K562 (cell line): ENCODE data around the gene PXN. TPM values are rescaled to one million over a fixed set of nuclear protein-coding genes. Genes with fewer than 3 reads are reported as not detected.

ENCODE experiments used
- ARID1B ChIP-seq: fragments of 450-650 bp; IDR thresholded peaks from 2 replicates; pipeline ENCODE4 v1.6.1; 2016; ENCODE audit warnings: antibody characterized with exemption, mild to moderate bottlenecking, inconsistent platforms
- BRF1 ChIP-seq: IDR thresholded peaks from 3 replicates; pipeline ENCODE4 v1.6.1; 2011; ENCODE audit warnings: borderline replicate concordance, mild to moderate bottlenecking; ENCODE audit not compliant: insufficient read length; ENCODE audit errors: extremely low read depth
- DPF2 ChIP-seq: fragments of 450-650 bp; IDR thresholded peaks from 2 replicates; pipeline ENCODE4 v1.6.1; 2016
- FOXA1 ChIP-seq: fragments of 450-650 bp; IDR thresholded peaks from 2 replicates; pipeline ENCODE4 v1.6.1; 2016; ENCODE audit warnings: mild to moderate bottlenecking, borderline replicate concordance
- JUN ChIP-seq, 2 experiments: sonication (generic) in 1 of 2; formaldehyde crosslinking in 1 of 2; IDR thresholded peaks; 2 replicates each; pipeline versions ENCODE4 v1.6.1 to v1.8.0; 2012 to 2022; ENCODE audit warnings: borderline replicate concordance in 2 of 2, mild to moderate bottlenecking in 2 of 2, improper control_type of control experiment in 1 of 2, low read depth in 1 of 2, low read length in 1 of 2, missing genetic modification reagents in 1 of 2
- PRDM10 ChIP-seq: fragments of 450-650 bp; IDR thresholded peaks from 2 replicates; pipeline ENCODE4 v1.6.1; 2018; ENCODE audit not compliant: partially characterized antibody
- polyA plus RNA-seq, 8 experiments: library from polyadenylated mRNA; depleted of rRNA in 4 of 8; stranded (reverse) in 5 of 8; unstranded in 3 of 8; fragments of >200 nt; fragmentation: Nextera tagmentation in 2 of 8; fragmentation: Illumina TruSeq in 1 of 8; extraction: Ambion mirVana in 2 of 8; extraction: Trizol in 1 of 8; gene quantifications; 2 replicates each; pipeline versions ENCODE4 v1.2.1 to v1.2.3, GENCODE V29; 2011 to 2014; ENCODE audit warnings: inconsistent platforms in 1 of 8, missing spikeins in 1 of 8
- total RNA-seq, 7 experiments: library from RNA; depleted of rRNA in 6 of 7; stranded (reverse); fragments of >200 nt in 6 of 7; fragmentation: Illumina TruSeq in 2 of 7; extraction: Trizol in 2 of 7; gene quantifications; 2 replicates each; pipeline versions ENCODE4 v1.2.1 to v1.2.3, GENCODE V29; 2011 to 2021; ENCODE audit warnings: low replicate concordance in 1 of 7

The PXN gene
- total and polyA plus RNA-seq, 9 of the 15 experiments (the other 6 are each of a cell fraction or from before 2014, with no cell fraction given), result 4.0 to 74.1 (median 18.6) TPM

DNA sequence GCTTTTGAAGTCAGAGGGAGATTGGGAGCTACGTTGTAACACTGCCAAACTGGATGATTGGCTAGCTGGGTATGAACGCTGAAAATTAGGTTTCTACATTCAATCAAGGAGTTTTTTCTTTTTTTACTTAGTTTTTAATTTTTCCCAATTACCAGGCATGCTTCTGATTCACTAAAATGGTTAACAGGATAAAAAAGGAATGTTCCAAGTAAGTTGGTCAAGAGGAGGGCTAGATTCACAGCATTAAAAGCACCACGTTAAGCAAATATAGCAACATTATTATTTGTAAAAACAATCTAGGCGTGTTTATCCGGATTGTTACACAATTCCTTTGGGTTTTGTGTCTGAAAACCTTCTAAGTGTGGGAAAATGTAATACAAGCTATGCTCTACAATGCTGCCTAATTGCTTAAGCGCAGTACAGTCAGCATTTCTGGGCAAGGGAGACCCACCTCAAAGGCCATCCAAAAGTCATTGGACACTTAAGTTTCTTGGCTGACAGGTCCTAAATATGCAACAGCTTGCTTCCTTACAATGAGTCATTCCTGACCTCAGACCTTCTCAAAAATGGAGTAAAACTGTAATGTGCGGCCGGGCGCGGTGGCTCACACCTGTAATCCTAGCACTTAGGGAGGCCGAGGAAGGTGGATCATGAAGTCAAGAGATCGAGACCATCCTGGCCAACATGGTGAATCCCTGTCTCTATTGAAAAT is 65.8 kb downstream of the PXN start (continued):
- TF ChIP-seq PRDM10 (peak; percentile 26), DPF2 (0 out of 2 replicates have a peak, but pooled peaks have one; percentile 42), JUN (IDR thresholded peaks at IDR 0.05; ENCODE audit: borderline replicate concordance, low read depth, low read length) (peak; percentile 52; the same call in 1 of the 2 replicates), JUN (CRISPR knock-in tag; IDR thresholded peaks at IDR 0.05; ENCODE audit: borderline replicate concordance) (no peak), BRF1 (no peak), ARID1B (no peak), FOXA1 (no peak)
